Muscle layer of duodenum (tissue), 2 donors: ENCODE data around the gene JMJD6.
"Not testable (repeated sequence)": the region's sequence is repeated elsewhere in the genome, so short reads cannot be mapped to it uniquely, and the experiment has no call there.

Source experiments
- H3K27ac ChIP-seq: one replicate; pipeline ENCODE4 v1.7.0; 2013; ENCODE audit warnings: mild to moderate bottlenecking, low read length
- H3K27me3 ChIP-seq: one replicate; pipeline ENCODE4 v1.7.0; 2013; ENCODE audit warnings: low read depth, mild to moderate bottlenecking, control low read depth, low read length
- H3K36me3 ChIP-seq, 2 donors: one replicate each; pipeline ENCODE4 v1.7.0; 2013; ENCODE audit warnings: low read length in 2 of 2, control low read depth in 1 of 2, mild to moderate bottlenecking in 1 of 2; ENCODE audit not compliant: insufficient read depth in 2 of 2, control insufficient read depth in 1 of 2
- H3K4me1 ChIP-seq, 2 donors: one replicate each; pipeline ENCODE4 v1.7.0; 2013; ENCODE audit warnings: low read length in 2 of 2, mild to moderate bottlenecking in 2 of 2, control low read depth in 1 of 2, moderate library complexity in 1 of 2; ENCODE audit not compliant: insufficient read depth in 2 of 2, control insufficient read depth in 1 of 2
- H3K4me3 ChIP-seq, 2 donors: one replicate each; pipeline ENCODE4 v1.7.0; 2013; ENCODE audit warnings: low read length in 2 of 2, low read depth in 1 of 2, mild to moderate bottlenecking in 1 of 2
- H3K9me3 ChIP-seq, 2 donors: one replicate each; pipeline ENCODE4 v1.7.0; 2013; ENCODE audit warnings: low read length in 2 of 2, control low read depth in 1 of 2, mild to moderate bottlenecking in 1 of 2; ENCODE audit not compliant: control insufficient read depth in 1 of 2
- donor health status: healthy.

The JMJD6 gene

DNA sequence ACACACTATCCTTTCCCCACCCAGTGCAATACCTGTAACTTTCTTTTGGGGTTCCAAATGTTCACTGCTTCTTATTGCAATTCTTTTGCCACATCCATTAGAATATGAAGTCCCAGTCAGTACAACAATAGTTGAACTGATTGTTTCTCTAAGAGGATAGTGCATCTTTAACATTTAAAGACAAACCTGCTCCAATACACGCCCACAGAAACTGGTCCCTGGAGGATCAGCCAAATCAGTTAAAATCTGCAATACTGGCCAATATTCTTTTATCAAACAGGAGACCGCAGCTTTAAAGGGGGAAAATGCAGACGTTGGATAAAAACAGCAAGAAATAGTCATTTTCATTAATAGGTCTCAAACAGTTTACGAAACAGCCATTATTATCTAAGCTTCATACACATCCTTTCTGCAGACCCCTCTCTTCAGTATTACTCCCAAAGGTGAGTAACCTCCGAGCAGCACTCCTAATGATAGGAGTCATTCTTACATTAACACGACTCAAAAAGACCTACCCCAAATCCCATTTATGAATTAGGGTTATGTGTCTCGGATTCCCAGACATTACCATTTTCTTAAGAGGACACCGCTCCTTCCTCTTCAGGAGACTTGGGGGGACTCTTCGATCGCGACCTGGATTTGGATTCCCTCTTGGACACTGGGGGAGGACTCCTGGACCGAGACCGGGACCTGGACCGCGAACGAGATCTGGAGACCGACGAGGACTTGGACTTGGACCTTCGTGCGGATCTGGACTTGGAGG lies 9.4 kb upstream of the JMJD6 start:
- Histone ChIP-seq H3K36me3 (peaks cover 41 to 43% of the 10 kb centered on the region in 2 donors), H3K4me3 (peak overlapping the region; percentile 81 to 99), H3K4me1 (peaks cover 40 to 71% of the 10 kb centered on the region in 2 donors), H3K27ac (peak overlapping the region; percentile 97), H3K27me3 (no peaks in the 10 kb centered on the region), H3K9me3 (no peaks in the 10 kb centered on the region)

DNA sequence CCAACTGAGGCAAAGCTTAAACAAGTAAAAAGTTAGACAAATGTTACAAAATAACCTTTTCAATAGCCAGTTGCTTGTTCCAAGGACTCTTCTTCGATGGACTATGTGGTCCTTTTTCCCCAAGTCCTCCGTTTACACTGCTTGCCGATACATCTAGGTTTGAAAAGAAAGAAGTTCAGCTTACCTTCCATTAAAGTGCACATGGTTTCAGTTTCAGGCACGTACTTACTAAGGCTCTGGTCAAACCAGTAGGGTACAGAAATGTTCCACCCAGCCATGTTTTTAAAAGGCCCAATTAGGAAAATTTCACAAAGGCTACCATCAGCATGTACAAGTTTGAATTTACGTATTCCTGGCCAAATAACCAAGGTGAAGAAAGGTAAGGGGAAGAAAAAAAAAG lies 8.6 kb upstream of the JMJD6 start:
- Histone ChIP-seq H3K9me3 (no peaks in the 10 kb centered on the region), H3K27me3 (no peaks in the 10 kb centered on the region), H3K27ac (peak overlapping the region; percentile 97), H3K36me3 (peaks cover 41 to 43% of the 10 kb centered on the region in 2 donors), H3K4me1 (peaks cover 40 to 64% of the 10 kb centered on the region in 2 donors), H3K4me3 (peak overlapping the region; percentile 81 to 99)

DNA sequence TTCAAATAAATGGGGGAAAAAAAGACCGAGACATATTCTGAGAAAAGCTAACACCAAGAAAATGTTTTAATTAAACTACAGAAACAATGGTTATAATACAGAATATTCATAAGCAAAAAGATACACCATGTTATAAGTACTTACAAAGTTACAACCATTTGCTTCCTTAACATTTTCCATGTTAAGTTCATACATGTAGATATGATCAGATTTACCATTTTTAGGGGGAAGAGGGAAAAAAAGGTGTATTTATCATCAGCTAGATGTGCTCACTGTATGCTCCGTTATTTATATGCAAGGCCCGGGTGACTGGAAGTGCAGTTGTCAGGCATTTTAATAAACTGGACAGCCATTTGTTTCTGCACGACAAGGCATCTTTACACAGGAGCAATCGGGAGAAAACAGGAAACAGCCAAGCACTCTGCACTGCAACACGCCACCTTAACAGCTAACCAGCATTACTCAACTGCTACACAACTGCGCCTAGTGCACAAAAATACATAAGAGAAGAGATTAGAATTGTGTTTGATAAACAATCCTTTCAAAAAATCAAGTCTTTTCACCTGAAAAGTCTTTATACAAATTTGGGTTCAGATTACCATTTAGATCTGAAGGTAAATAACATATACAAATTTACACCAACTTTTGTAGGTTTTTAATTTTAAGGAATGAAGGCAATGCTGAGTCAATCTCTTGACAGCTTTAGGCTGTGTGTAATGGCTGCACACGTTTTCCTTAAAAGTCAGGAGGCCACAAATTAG lies 7.9 kb upstream of the JMJD6 start:
- Histone ChIP-seq H3K4me3 (peak overlapping the region; percentile 81 to 99), H3K36me3 (peaks cover 41 to 43% of the 10 kb centered on the region in 2 donors), H3K27ac (peak overlapping the region; percentile 97)

DNA sequence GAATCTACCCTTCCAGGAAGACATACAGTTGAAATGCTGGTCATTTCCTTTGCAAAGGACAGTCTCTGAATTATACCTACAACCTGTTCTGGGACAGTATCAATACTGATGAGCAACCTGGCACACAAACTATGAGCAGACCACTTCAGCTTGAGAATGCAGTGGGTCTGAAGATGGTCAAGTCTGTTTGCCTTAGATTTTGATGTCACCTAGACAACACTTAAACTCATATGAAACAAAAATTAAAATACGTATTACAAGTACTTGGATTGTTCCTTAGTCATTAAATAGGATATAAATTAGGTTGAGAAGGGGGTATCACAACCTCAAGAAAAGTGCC lies 7.2 kb upstream of the JMJD6 start:
- H3K27ac ChIP-seq = peak overlapping the region; percentile 97
- H3K4me3 ChIP-seq = no peak overlapping the region
- H3K9me3 ChIP-seq = no peaks in the 10 kb centered on the region
- H3K36me3 ChIP-seq = peaks cover 41 to 43% of the 10 kb centered on the region in 2 donors
- H3K27me3 ChIP-seq = no peaks in the 10 kb centered on the region
- H3K4me1 ChIP-seq = peaks cover 31 to 56% of the 10 kb centered on the region in 2 donors

More for the DNA sequence above, 7.9 kb upstream of the JMJD6 start:
- Histone ChIP-seq H3K4me1 (peaks cover 38 to 60% of the 10 kb centered on the region in 2 donors), H3K27me3 (no peaks in the 10 kb centered on the region), H3K9me3 (no peaks in the 10 kb centered on the region)

DNA sequence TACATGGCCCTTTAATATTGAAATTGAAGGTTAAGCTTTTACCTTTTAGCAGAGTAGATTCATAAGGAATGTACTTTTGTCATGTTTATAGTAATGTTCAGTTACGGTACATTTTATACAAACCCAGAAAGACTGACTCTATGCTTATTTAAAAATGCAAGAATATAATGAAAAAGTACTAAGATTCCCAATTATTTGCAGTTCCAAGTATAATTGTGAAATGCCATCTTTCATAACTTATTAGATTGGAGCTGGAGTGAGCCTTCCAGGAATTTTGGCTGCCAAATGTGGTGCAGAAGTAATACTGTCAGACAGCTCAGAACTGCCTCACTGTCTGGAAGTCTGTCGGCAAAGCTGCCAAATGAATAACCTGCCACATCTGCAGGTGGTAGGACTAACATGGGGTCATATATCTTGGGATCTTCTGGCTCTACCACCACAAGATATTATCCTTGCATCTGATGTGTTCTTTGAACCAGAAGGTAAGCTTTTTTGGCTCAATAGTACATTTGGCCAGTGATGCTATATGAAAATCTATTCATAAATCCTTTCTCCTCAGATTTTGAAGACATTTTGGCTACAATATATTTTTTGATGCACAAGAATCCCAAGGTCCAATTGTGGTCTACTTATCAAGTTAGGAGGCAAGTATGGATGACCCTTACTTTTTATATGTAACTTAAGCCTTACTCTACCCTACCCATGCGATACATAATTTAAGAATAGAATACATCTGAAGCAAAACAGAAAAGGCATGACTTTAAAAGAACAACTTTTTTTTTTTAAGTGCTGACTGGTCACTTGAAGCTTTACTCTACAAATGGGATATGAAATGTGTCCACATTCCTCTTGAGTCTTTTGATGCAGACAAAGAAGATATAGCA lies 6.6 kb upstream of the JMJD6 start:
- peaks cover 27 to 55% of the 10 kb centered on the region in 2 donors for H3K4me1 ChIP-seq
- no peaks in the 10 kb centered on the region for H3K9me3 ChIP-seq
- H3K27ac ChIP-seq = no peak overlapping the region
- H3K27me3 ChIP-seq = no peaks in the 10 kb centered on the region
- H3K36me3 ChIP-seq = peaks cover 41 to 43% of the 10 kb centered on the region in 2 donors
- H3K4me3 ChIP-seq = no peak overlapping the region

DNA sequence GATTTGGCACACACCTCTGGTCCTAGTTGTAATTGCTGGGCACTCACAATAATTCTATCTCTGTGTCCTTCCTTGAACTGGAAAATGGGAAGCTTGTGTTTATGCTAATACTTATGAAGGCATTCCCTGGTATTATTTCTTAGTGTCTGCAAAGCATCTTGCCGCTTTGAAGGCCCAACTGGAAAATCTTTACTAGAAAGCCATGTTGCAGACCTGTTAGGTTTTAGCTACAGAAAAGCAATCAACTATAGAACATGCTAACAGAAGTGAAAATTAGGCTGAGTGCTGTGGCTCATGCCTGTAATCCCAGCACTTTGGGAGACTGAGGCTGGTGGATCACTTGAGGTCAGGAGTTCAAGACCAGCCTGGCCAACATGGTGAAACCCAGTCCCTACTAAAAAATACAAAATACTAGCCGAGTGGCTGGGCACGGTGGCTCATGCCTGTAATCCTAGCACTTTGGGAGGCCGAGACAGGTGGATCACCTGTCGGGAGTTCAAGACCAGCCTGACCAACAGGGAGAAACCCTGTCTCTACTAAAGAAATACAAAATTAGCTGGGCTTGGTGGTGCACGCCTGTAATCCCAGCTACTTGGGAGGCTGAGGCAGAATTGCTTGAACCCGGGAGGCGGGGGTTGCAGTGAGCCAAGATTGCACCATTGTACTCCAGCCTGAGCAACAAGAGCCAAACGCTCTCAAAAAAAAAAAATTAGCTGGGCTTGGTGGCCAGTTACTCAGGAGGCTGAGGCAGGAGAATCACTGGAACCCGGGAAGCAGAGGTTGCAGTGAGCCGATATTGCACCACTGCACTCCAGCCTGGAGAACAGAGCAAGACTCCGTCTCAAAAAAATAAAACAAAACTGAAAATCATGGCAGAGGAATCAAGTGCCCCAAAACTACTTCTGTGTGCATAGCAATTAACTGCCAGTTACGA lies 5.7 kb upstream of the JMJD6 start:
- H3K9me3 ChIP-seq, H3K4me3 ChIP-seq, H3K27ac ChIP-seq, H3K27me3 ChIP-seq: not testable (repeated sequence)
- Histone ChIP-seq H3K4me1 (peaks cover 27 to 61% of the 10 kb centered on the region in 2 donors), H3K36me3 (peaks cover 39 to 41% of the 10 kb centered on the region in 2 donors)

DNA sequence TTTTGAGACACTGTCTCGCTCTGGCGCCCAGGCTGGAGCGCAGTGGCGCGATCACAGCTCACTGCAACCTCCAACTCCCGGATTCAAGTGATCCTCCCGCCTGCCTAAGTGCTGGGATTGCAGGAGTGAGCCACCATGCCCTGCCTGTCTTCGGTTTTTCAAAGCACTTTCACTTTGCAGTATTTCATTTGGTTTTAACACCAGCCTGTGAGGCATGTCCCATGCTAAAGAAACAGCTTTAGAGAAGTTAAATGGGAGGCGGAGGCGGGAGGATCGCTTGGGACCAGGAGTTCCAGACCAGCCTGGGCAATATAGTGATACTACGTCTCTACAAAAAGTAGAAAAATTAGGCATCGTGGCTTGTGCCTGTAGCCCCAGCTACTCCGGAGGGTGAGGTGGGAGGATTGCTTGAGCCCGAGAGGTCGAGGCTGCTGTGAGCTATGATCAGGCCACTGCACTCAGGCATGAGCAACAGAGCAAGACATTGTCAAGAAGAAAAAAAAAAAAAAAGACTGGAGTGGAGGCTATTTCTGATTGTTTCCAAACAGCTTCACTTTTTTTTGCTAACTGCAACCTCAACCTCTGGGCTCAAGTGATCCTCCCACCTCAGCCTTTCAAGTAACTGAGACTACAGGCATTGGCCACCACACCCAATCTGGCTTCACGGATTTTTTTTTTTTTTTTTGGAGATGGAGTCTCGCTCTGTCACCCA lies 1.5 kb upstream of the JMJD6 start:
- Histone ChIP-seq H3K36me3 (peaks cover 16 to 23% of the 10 kb centered on the region in 2 donors), H3K4me3 (peak overlapping the region; percentile 76 to 83), H3K27me3 (no peaks in the 10 kb centered on the region), H3K9me3 (no peaks in the 10 kb centered on the region), H3K4me1 (peaks cover 6 to 59% of the 10 kb centered on the region in 2 donors), H3K27ac (peak overlapping the region; percentile 88)

DNA sequence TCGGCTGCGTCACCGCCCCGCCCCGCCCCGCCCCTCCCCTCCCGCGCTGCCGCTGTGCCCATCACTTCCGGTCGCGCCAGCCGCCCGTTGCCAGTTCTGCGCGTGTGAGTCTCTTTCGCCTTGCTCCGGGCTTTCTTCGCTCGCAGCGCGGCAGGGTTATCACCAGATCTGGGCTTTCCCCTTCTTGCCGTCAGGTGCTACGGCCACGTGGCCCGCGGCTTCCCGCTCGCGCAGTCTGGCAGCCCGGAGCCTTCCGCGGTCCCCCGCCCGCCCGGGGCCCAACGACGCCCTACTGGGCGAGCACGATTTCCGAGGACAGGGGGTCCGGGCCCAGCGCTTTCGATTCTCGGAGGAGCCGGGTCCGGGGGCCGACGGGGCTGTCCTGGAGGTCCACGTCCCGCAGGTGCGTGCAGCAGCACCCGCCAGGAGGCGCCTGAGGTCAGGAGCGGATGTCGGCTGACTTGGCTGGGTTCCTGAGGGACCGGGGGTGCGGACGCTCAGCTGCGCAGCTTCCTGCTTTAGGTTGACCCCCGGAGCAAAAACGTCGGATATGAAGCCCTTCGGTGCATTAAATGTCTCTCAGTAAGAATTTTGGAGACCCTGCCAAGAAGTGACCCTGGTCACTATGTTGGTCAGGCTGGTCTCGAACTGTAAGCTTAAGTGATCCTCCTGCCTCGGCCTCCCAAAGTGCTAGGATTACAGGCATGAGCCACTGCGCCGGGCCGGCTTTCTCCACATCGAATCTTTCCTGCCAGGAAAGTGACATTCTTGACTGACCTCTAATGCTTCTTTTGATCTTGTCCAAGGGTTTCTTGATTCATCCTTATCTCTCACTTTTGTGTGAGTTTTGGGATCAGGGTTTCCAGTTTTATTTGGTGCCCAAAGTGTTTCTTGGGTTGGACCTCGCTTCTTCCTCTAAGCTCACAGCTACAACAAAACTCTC lies 641 bp upstream of the JMJD6 start, which contains the start of gene METTL23:
Gene METTL23 (plus strand): TSS at position 64 of the 943 bp plus-strand sequence. CDS start 2,872 bp downstream, outside the sequence.
- H3K4me3 ChIP-seq = peak within 1 kb of the TSS; percentile 76 to 83
- no peaks in the 10 kb centered on the region for H3K9me3 ChIP-seq
- peaks cover 0 to 55% of the 10 kb centered on the region in 2 donors for H3K4me1 ChIP-seq
- peaks cover 15 to 22% of the 10 kb centered on the region in 2 donors for H3K36me3 ChIP-seq
- H3K27ac ChIP-seq = peak within 1 kb of the TSS; percentile 88
- no peaks in the 10 kb centered on the region for H3K27me3 ChIP-seq

DNA sequence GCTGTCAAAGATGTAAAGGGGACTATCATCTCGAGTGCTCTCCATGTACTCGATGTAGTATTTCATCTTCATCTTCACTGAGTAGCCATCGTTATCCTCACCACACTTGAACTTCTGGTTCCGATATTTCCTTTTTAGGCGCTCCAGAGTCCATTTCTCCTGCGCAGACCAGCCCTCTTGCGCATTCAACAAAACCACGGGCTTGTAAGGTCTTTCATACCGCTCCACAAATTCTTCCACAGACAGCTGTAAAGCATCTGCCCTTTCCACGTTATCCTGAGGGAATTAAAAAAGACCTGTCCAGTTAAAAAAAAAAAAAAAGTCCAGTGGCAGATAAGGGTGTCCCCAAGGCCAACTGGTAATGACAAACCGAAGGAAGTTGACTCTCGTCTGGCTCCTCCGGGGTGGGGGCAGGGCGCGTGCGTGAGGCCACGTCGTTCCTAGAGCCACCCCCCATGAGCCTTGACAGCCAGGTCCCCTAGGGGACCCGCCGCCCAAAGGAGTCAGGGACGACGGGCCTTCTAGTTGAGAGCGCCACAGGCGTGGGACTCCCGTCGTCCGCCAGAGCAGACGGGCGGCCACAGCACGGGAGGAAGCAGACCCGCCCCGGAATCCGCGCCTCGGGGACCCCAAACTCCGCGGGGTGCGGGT lies 701 bp downstream of the JMJD6 start:
- H3K27me3 ChIP-seq = no peaks in the 10 kb centered on the region
- peak overlapping the region; percentile 88 for H3K27ac ChIP-seq
- no peaks in the 10 kb centered on the region for H3K9me3 ChIP-seq
- peak overlapping the region; percentile 76 to 78 for H3K4me3 ChIP-seq
- H3K36me3 ChIP-seq = peaks cover 21 to 35% of the 10 kb centered on the region in 2 donors
- H3K4me1 ChIP-seq = peaks cover 0 to 51% of the 10 kb centered on the region in 2 donors
